ENCODE measurements around the gene PLPPR1. TPM values are rescaled to one million over a fixed set of nuclear protein-coding genes. Genes with fewer than 3 reads are reported as not detected.

Gene PLPPR1
- polyA plus RNA-seq, 1 of the 3 experiments (the other 2 are of a cell fraction) = not detected

GRCh38 chr9:101132801-101133200 is 104.3 kb downstream of the PLPPR1 start:
- Histone ChIP-seq H3K9me2 (no peaks in the 10 kb centered on the region), H2AFZ (ENCODE audit: low read depth) (no peak overlapping the region), H3K9ac (no peak overlapping the region), H3K4me3 (ENCODE audit: low read depth in 2 of 2, low read length in 1 of 2) (no peak overlapping the region), H3K4me1 (ENCODE audit: control insufficient read depth in 1 of 2, insufficient read depth in 2 of 2, low read depth in 1 of 2, low read length in 1 of 2) (no peaks in the 10 kb centered on the region), H3K79me2 (ENCODE audit: insufficient read depth) (no peaks in the 10 kb centered on the region), H3K9me3 (no peaks in the 10 kb centered on the region), H3K27ac (ENCODE audit: low read depth in 2 of 2, low read length in 1 of 2) (no peak overlapping the region), H3F3A (replicated peaks; ENCODE audit: insufficient read depth) (no peaks in the 10 kb centered on the region), H3K36me3 (replicated peaks in 1 of 2; ENCODE audit: control insufficient read depth in 1 of 2, insufficient read depth in 2 of 2, low read length in 1 of 2) (no peaks in the 10 kb centered on the region), H3K27me3 (ENCODE audit: insufficient read depth) (no peaks in the 10 kb centered on the region), H3K4me2 (no peak overlapping the region), H4K20me1 (ENCODE audit: insufficient read depth) (no peaks in the 10 kb centered on the region)
- TF ChIP-seq, protein P1, sequence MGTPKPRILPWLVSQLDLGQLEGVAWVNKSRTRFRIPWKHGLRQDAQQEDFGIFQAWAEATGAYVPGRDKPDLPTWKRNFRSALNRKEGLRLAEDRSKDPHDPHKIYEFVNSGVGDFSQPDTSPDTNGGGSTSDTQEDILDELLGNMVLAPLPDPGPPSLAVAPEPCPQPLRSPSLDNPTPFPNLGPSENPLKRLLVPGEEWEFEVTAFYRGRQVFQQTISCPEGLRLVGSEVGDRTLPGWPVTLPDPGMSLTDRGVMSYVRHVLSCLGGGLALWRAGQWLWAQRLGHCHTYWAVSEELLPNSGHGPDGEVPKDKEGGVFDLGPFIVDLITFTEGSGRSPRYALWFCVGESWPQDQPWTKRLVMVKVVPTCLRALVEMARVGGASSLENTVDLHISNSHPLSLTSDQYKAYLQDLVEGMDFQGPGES (IDR thresholded peaks at IDR 0.05; ENCODE audit: low read depth, low read length) = no peak
- TF ChIP-seq YY1 (IDR thresholded peaks at IDR 0.05; ENCODE audit: low read depth) = no peak
- TF ChIP-seq PBX3 (IDR thresholded peaks at IDR 0.05) = no peak
- no peak for TF ChIP-seq GATA2 (CRISPR knock-in tag; IDR thresholded peaks at IDR 0.05)
- no peak for TF ChIP-seq USF1 (IDR thresholded peaks at IDR 0.05; ENCODE audit: borderline replicate concordance, low read depth)
- TF ChIP-seq JUND (IDR thresholded peaks at IDR 0.05) = no peak
- no peak for TF ChIP-seq CTCF (IDR thresholded peaks at IDR 0.05)
- no peak for TF ChIP-seq MAX (IDR thresholded peaks at IDR 0.05; ENCODE audit: low read depth)
- TF ChIP-seq CHD2 (IDR thresholded peaks at IDR 0.05; ENCODE audit: low read length, partially characterized antibody) = no peak
- TF ChIP-seq TCF12 (IDR thresholded peaks at IDR 0.05) = no peak
- no peak for DNase-seq
- ChIA-PET CTCF (no interaction called here), POLR2A (no interaction called here)

DNA sequence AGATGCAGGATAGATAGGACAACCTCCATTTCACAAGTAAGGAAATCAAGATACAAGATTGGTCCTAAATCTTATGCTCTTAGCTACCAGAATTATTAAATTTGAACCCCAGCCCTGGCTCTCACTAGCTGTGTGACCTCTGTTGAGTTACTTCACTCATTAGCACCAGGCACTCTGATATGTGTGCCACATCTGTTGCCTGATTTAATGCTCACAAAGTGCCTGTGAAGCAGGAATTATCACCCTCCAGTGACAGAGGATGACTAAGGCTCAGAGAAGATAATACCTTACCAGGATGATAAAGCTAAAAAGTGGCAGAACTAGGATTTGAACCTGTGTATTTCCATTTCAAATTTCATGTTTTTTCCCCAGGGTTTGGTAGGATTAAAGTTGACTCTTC is 110.0 kb downstream of the PLPPR1 start:
- DNase-seq = no peak
- Histone ChIP-seq H3K9me2 (no peaks in the 10 kb centered on the region), H3K9ac (no peak overlapping the region), H3K9me3 (no peaks in the 10 kb centered on the region), H3F3A (replicated peaks; ENCODE audit: insufficient read depth) (no peaks in the 10 kb centered on the region), H4K20me1 (ENCODE audit: insufficient read depth) (no peaks in the 10 kb centered on the region), H3K79me2 (ENCODE audit: insufficient read depth) (no peaks in the 10 kb centered on the region), H2AFZ (ENCODE audit: low read depth) (no peak overlapping the region), H3K27ac (ENCODE audit: low read depth in 2 of 2, low read length in 1 of 2) (no peak overlapping the region), H3K4me3 (ENCODE audit: low read depth in 2 of 2, low read length in 1 of 2) (no peak overlapping the region), H3K4me1 (ENCODE audit: control insufficient read depth in 1 of 2, insufficient read depth in 2 of 2, low read depth in 1 of 2, low read length in 1 of 2) (no peaks in the 10 kb centered on the region), H3K27me3 (ENCODE audit: insufficient read depth) (no peaks in the 10 kb centered on the region), H3K36me3 (replicated peaks in 1 of 2; ENCODE audit: control insufficient read depth in 1 of 2, insufficient read depth in 2 of 2, low read length in 1 of 2) (no peaks in the 10 kb centered on the region), H3K4me2 (no peak overlapping the region)
- CTCF ChIA-PET = interaction anchor here (0.8 kb wide), 1 partner anchor 60 kb away, joined by 3 read pairs; no protein-coding TSS in a partner anchor
- POLR2A ChIA-PET = no interaction called here
- TF ChIP-seq SIN3A (IDR thresholded peaks at IDR 0.05; ENCODE audit: borderline replicate concordance, low read depth, low read length) = no peak
- TF ChIP-seq GATA2 (CRISPR knock-in tag; IDR thresholded peaks at IDR 0.05) = no peak
- TF ChIP-seq, protein P2, sequence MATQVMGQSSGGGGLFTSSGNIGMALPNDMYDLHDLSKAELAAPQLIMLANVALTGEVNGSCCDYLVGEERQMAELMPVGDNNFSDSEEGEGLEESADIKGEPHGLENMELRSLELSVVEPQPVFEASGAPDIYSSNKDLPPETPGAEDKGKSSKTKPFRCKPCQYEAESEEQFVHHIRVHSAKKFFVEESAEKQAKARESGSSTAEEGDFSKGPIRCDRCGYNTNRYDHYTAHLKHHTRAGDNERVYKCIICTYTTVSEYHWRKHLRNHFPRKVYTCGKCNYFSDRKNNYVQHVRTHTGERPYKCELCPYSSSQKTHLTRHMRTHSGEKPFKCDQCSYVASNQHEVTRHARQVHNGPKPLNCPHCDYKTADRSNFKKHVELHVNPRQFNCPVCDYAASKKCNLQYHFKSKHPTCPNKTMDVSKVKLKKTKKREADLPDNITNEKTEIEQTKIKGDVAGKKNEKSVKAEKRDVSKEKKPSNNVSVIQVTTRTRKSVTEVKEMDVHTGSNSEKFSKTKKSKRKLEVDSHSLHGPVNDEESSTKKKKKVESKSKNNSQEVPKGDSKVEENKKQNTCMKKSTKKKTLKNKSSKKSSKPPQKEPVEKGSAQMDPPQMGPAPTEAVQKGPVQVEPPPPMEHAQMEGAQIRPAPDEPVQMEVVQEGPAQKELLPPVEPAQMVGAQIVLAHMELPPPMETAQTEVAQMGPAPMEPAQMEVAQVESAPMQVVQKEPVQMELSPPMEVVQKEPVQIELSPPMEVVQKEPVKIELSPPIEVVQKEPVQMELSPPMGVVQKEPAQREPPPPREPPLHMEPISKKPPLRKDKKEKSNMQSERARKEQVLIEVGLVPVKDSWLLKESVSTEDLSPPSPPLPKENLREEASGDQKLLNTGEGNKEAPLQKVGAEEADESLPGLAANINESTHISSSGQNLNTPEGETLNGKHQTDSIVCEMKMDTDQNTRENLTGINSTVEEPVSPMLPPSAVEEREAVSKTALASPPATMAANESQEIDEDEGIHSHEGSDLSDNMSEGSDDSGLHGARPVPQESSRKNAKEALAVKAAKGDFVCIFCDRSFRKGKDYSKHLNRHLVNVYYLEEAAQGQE (IDR thresholded peaks at IDR 0.05; ENCODE audit: low read depth, low read length) = no peak
- TF ChIP-seq, protein P3, sequence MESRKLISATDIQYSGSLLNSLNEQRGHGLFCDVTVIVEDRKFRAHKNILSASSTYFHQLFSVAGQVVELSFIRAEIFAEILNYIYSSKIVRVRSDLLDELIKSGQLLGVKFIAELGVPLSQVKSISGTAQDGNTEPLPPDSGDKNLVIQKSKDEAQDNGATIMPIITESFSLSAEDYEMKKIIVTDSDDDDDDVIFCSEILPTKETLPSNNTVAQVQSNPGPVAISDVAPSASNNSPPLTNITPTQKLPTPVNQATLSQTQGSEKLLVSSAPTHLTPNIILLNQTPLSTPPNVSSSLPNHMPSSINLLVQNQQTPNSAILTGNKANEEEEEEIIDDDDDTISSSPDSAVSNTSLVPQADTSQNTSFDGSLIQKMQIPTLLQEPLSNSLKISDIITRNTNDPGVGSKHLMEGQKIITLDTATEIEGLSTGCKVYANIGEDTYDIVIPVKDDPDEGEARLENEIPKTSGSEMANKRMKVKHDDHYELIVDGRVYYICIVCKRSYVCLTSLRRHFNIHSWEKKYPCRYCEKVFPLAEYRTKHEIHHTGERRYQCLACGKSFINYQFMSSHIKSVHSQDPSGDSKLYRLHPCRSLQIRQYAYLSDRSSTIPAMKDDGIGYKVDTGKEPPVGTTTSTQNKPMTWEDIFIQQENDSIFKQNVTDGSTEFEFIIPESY (IDR thresholded peaks at IDR 0.05; ENCODE audit: borderline replicate concordance, low read depth) = no peak
- TF ChIP-seq RAD21 (IDR thresholded peaks at IDR 0.05; ENCODE audit: low read length) = no peak
- TF ChIP-seq USF2 (IDR thresholded peaks at IDR 0.05; ENCODE audit: borderline replicate concordance, low read depth, low read length) = no peak
